ENCODE data around the gene DAPK2. TPM values are rescaled to one million over a fixed set of nuclear protein-coding genes. Genes with fewer than 3 reads are reported as not detected.

DAPK2 gene
- total and polyA plus RNA-seq, 2 experiments from 2014 or later: 0.51 to 1.4 TPM

- no peak overlapping the region for H3K4me3 ChIP-seq
- no peaks in the 10 kb centered on the region for H3K9me3 ChIP-seq (ENCODE audit: low read depth)
- no peak for TF ChIP-seq CTCF (IDR thresholded peaks at IDR 0.05; ENCODE audit: low read depth, low read length)
- DNase-seq (ENCODE audit: low read depth in 1 of 2, low spot score in 1 of 2): no peak
- H3K36me3 ChIP-seq: no peaks in the 10 kb centered on the region
- H3K27me3 ChIP-seq: no peaks in the 10 kb centered on the region
- no peak overlapping the region for H3K27ac ChIP-seq
- no peaks in the 10 kb centered on the region for H3K4me1 ChIP-seq (ENCODE audit: low read depth)
Observed at GRCh38 chr15:63999177-63999576, 47.1 kb downstream of the DAPK2 start.

- no peaks in the 10 kb centered on the region for H3K36me3 ChIP-seq
- H3K27me3 ChIP-seq: no peaks in the 10 kb centered on the region
- H3K9me3 ChIP-seq (ENCODE audit: low read depth): no peaks in the 10 kb centered on the region
- no peak overlapping the region for H3K4me3 ChIP-seq
- no peak for TF ChIP-seq CTCF (IDR thresholded peaks at IDR 0.05; ENCODE audit: low read depth, low read length)
- no peak overlapping the region for H3K27ac ChIP-seq
- no peak for DNase-seq (ENCODE audit: low read depth in 1 of 2, low spot score in 1 of 2)
- no peaks in the 10 kb centered on the region for H3K4me1 ChIP-seq (ENCODE audit: low read depth)
Observed at GRCh38 chr15:63998489-63998888, 47.8 kb downstream of the DAPK2 start.

- Histone ChIP-seq H3K4me1 (ENCODE audit: low read depth) (no peaks in the 10 kb centered on the region), H3K27ac (no peak overlapping the region), H3K9me3 (ENCODE audit: low read depth) (no peaks in the 10 kb centered on the region), H3K27me3 (no peaks in the 10 kb centered on the region), H3K4me3 (no peak overlapping the region), H3K36me3 (no peaks in the 10 kb centered on the region)
- DNase-seq (ENCODE audit: low read depth in 1 of 2, low spot score in 1 of 2): no peak
- TF ChIP-seq CTCF (IDR thresholded peaks at IDR 0.05; ENCODE audit: low read depth, low read length): no peak
Observed at GRCh38 chr15:63997715-63998442, 48.4 kb downstream of the DAPK2 start.

GRCh38 chr15:63996794-63997357, 49.4 kb downstream of the DAPK2 start:
- Histone ChIP-seq H3K4me3 (no peak overlapping the region), H3K4me1 (ENCODE audit: low read depth) (no peaks in the 10 kb centered on the region), H3K27ac (no peak overlapping the region), H3K27me3 (no peaks in the 10 kb centered on the region), H3K36me3 (no peaks in the 10 kb centered on the region), H3K9me3 (ENCODE audit: low read depth) (no peaks in the 10 kb centered on the region)
- DNase-seq (ENCODE audit: low read depth in 1 of 2, low spot score in 1 of 2): no peak
- TF ChIP-seq CTCF (IDR thresholded peaks at IDR 0.05; ENCODE audit: low read depth, low read length): no peak

- no peak for TF ChIP-seq CTCF (IDR thresholded peaks at IDR 0.05; ENCODE audit: low read depth, low read length)
- no peak overlapping the region for H3K4me3 ChIP-seq
- no peaks in the 10 kb centered on the region for H3K4me1 ChIP-seq (ENCODE audit: low read depth)
- no peak for DNase-seq (ENCODE audit: low read depth in 1 of 2, low spot score in 1 of 2)
- H3K36me3 ChIP-seq: no peaks in the 10 kb centered on the region
- H3K9me3 ChIP-seq (ENCODE audit: low read depth): no peaks in the 10 kb centered on the region
- H3K27me3 ChIP-seq: no peaks in the 10 kb centered on the region
- H3K27ac ChIP-seq: no peak overlapping the region
Observed at GRCh38 chr15:63995789-63996188, 50.5 kb downstream of the DAPK2 start.

Data from cardiac muscle cell (in vitro differentiated cells and primary cell).